Testis (tissue), 3 donors: ENCODE measurements around the gene TCN2. TPM values are rescaled to one million over a fixed set of nuclear protein-coding genes. Genes with fewer than 3 reads are reported as not detected.
"Not testable (repeated sequence)": the region's sequence is repeated elsewhere in the genome, so short reads cannot be mapped to it uniquely, and the experiment has no call there.

Source experiments
- DNase-seq: peaks from one replicate; pipeline ENCODE4 v3.0.0-alpha.2; 2019
- H3K27ac ChIP-seq, 2 donors: fragments of 200-600 bp; sonication (generic); one replicate each; pipeline ENCODE4 v1.5.1; 2019
- H3K27me3 ChIP-seq: fragments of 200-600 bp; sonication (generic); one replicate; pipeline ENCODE4 v1.5.1; 2019
- H3K36me3 ChIP-seq: fragments of 200-600 bp; sonication (generic); one replicate; pipeline ENCODE4 v1.5.1; 2017; ENCODE audit warnings: low read depth; ENCODE audit errors: missing control alignments
- H3K4me1 ChIP-seq: fragments of 200-600 bp; sonication (generic); one replicate; pipeline ENCODE4 v1.5.1; 2019
- H3K4me3 ChIP-seq, 2 donors: fragments of 200-600 bp; sonication (generic); one replicate each; pipeline ENCODE4 v1.5.1; 2017 to 2019
- H3K9me3 ChIP-seq: fragments of 200-600 bp; sonication (generic); one replicate; pipeline ENCODE4 v1.5.1; 2017
- POLR2A ChIP-seq: fragments of 450-650 bp; IDR thresholded peaks from one replicate; pipeline ENCODE4 v1.6.1; 2017; ENCODE audit warnings: antibody characterized with exemption, mild to moderate bottlenecking, moderate library complexity
- WGBS, 2 donors: methylation state at CpG; one replicate each; pipeline ENCODE4 v1.1.5; 2018; 5-methylcytosine and 5-hydroxymethylcytosine counted together
- intact Hi-C: fragments of 100-400 bp; cut with DNase I; formaldehyde crosslinking; loops from one replicate; pipeline ENCODE4 v1.15.1; 2023; ENCODE audit warnings: low total_unique reads
- polyA plus RNA-seq: library from polyadenylated mRNA; stranded (reverse); fragments of 350-450 nt; fragmentation: Illumina TruSeq; extraction: RNeasy Lipid Tissue Mini Kit (QIAGEN cat#74804); gene quantifications from one replicate; pipeline ENCODE4 v1.2.3, GENCODE V29; 2014; ENCODE audit warnings: low read depth, low replicate concordance; ENCODE audit not compliant: insufficient read depth
- total RNA-seq, 2 donors: library from RNA; depleted of rRNA; stranded (reverse); fragments of >200 nt; gene quantifications; one replicate each; pipeline ENCODE4 v1.2.3, GENCODE V29; 2016
- TF ChIP-seq, protein P1 (sequence below), 3 experiments: fragments of 450-650 bp in 2 of 3; fragments of 200-600 bp in 1 of 3; sonication (generic) in 1 of 3; IDR thresholded peaks; one replicate each; pipeline ENCODE4 v1.5.1; 2016 to 2019; ENCODE audit warnings: antibody characterized with exemption in 3 of 3, mild to moderate bottlenecking in 2 of 3, moderate library complexity in 1 of 3

Gene TCN2
- total and polyA plus RNA-seq, 3 donors from 2014 or later: 30.5 to 40.7 (median 40.6) TPM

DNA sequence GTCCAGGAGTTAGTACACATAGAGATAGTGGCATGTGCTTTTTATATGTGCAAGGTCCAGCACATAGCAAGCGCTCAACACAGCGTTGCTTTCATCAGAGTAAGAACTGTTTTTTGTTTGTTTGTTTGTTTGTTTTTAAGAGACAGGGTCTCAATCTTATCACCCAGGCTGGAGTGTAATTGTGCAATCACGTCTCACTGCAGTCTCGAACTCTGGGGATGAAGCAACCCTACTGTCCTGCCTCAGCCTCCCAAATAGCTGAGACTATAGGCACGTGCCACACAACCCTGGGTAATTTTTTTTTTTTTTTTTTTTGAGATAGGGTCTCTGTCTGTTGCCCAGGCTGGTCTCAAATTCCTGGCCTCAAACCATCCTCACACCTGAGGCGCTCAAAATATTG lies 10.8 kb downstream of the TCN2 start:
- WGBS, 2 donors: 93 to 94% methylated on average over 6 of the region's 6 CpGs
- TF ChIP-seq, protein P1, sequence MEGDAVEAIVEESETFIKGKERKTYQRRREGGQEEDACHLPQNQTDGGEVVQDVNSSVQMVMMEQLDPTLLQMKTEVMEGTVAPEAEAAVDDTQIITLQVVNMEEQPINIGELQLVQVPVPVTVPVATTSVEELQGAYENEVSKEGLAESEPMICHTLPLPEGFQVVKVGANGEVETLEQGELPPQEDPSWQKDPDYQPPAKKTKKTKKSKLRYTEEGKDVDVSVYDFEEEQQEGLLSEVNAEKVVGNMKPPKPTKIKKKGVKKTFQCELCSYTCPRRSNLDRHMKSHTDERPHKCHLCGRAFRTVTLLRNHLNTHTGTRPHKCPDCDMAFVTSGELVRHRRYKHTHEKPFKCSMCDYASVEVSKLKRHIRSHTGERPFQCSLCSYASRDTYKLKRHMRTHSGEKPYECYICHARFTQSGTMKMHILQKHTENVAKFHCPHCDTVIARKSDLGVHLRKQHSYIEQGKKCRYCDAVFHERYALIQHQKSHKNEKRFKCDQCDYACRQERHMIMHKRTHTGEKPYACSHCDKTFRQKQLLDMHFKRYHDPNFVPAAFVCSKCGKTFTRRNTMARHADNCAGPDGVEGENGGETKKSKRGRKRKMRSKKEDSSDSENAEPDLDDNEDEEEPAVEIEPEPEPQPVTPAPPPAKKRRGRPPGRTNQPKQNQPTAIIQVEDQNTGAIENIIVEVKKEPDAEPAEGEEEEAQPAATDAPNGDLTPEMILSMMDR (IDR thresholded peaks at IDR 0.05): no peak
- no peak for TF ChIP-seq POLR2A
- Histone ChIP-seq H3K27me3 (no peaks in the 10 kb centered on the region), H3K4me3 (no peak overlapping the region), H3K36me3 (no peaks in the 10 kb centered on the region), H3K9me3 (no peaks in the 10 kb centered on the region), H3K4me1 (no peaks in the 10 kb centered on the region), H3K27ac (no peak overlapping the region)
- no peak for DNase-seq
- intact Hi-C loops: no loop called here

- H3K36me3 ChIP-seq, H3K9me3 ChIP-seq, H3K27me3 ChIP-seq, intact Hi-C loops, H3K4me3 ChIP-seq, DNase-seq, H3K4me1 ChIP-seq, H3K27ac ChIP-seq: not testable (repeated sequence)
- WGBS, 2 donors: 94 to 97% methylated on average over 6 of the region's 6 CpGs
Observed at GRCh38 chr22:30619909-30620308, 12.9 kb downstream of the TCN2 start.

DNA sequence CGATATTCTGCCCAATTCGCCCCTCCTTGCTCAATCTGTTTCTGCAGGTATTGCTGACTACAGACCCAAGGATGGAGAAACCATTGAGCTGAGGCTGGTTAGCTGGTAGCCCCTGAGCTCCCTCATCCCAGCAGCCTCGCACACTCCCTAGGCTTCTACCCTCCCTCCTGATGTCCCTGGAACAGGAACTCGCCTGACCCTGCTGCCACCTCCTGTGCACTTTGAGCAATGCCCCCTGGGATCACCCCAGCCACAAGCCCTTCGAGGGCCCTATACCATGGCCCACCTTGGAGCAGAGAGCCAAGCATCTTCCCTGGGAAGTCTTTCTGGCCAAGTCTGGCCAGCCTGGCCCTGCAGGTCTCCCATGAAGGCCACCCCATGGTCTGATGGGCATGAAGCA lies 19.4 kb downstream of the TCN2 start:
- no peak for DNase-seq
- Histone ChIP-seq H3K27ac (no peak overlapping the region), H3K9me3 (no peaks in the 10 kb centered on the region), H3K36me3 (no peaks in the 10 kb centered on the region), H3K4me3 (no peak overlapping the region), H3K27me3 (no peaks in the 10 kb centered on the region), H3K4me1 (no peaks in the 10 kb centered on the region)
- intact Hi-C loops: no loop called here
- WGBS, 2 donors: 91 to 97% methylated on average over 4 to 5 of the region's 5 CpGs
- TF ChIP-seq, protein P1 (IDR thresholded peaks at IDR 0.05): no peak
- no peak for TF ChIP-seq POLR2A

GRCh38 chr22:30627471-30627870 lies 20.5 kb downstream of the TCN2 start:
- Histone ChIP-seq H3K9me3 (no peaks in the 10 kb centered on the region), H3K4me1 (no peaks in the 10 kb centered on the region), H3K36me3 (no peaks in the 10 kb centered on the region), H3K27me3 (no peaks in the 10 kb centered on the region), H3K4me3 (no peak overlapping the region), H3K27ac (no peak overlapping the region)
- 86 to 94% methylated on average over 5 of the region's 5 CpGs for WGBS, 2 donors
- no peak for TF ChIP-seq POLR2A
- TF ChIP-seq, protein P1 (IDR thresholded peaks at IDR 0.05): no peak
- intact Hi-C loops: no loop called here
- no peak for DNase-seq

- Histone ChIP-seq H3K9me3 (no peaks in the 10 kb centered on the region), H3K27ac (no peak overlapping the region), H3K36me3 (no peaks in the 10 kb centered on the region), H3K27me3 (no peaks in the 10 kb centered on the region), H3K4me1 (no peaks in the 10 kb centered on the region), H3K4me3 (no peak overlapping the region)
- intact Hi-C loops: no loop called here
- 57 to 76% methylated on average over 2 to 4 of the region's 4 CpGs for WGBS, 2 donors
- TF ChIP-seq, protein P1 (IDR thresholded peaks at IDR 0.05): no peak
- no peak for TF ChIP-seq POLR2A
- peak; percentile 56 for DNase-seq
Observed at GRCh38 chr22:30628491-30628890, 21.5 kb downstream of the TCN2 start.

DNA sequence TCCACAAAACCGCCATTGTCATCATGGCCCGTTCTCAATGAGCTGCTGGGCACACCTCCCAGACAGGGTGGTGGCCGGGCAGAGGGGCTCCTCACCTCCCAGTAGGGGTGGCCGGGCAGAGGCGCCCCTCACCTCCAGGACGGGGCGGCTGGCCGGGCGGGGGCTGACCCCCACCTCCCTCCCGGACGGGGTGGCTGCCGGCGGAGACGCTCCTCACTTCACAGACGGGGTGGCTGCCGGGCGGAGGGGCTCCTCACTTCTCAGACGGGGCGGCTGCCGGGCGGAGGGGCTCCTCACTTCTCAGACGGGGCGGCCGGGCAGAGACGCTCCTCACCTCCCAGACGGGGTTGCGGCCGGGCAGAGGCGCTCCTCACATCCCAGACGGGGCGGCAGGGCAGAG lies 24.5 kb downstream of the TCN2 start:
- H3K27ac ChIP-seq, H3K4me3 ChIP-seq, H3K4me1 ChIP-seq, H3K36me3 ChIP-seq, H3K27me3 ChIP-seq, H3K9me3 ChIP-seq, DNase-seq: not testable (repeated sequence)
- WGBS, 2 donors: 85 to 98% methylated on average over 3 to 19 of the region's 31 CpGs
- intact Hi-C loops: loop anchor here (10.0 kb wide), 1 partner anchor 293 kb away; no protein-coding TSS in a partner anchor
